ENCODE measurements around the gene CDH23.

- TF ChIP-seq CTCF (IDR thresholded peaks at IDR 0.05) = no peak
- no peak for TF ChIP-seq EHMT2 (IDR thresholded peaks at IDR 0.05; ENCODE audit: low read depth)
- TF ChIP-seq EP300 (IDR thresholded peaks at IDR 0.05) = no peak
- TF ChIP-seq MYC (IDR thresholded peaks at IDR 0.05; ENCODE audit: borderline replicate concordance, low read length) = no peak
- no peak for TF ChIP-seq USF2 (IDR thresholded peaks at IDR 0.05)
- TF ChIP-seq MAFK (IDR thresholded peaks at IDR 0.05; ENCODE audit: partially characterized antibody) = no peak
- no peak for TF ChIP-seq REST (IDR thresholded peaks at IDR 0.05)
- no peak for TF ChIP-seq HDAC2 (IDR thresholded peaks at IDR 0.05)
- TF ChIP-seq EHF (CRISPR knock-in tag; IDR thresholded peaks at IDR 0.05) = no peak
- no peak for TF ChIP-seq JUNB (IDR thresholded peaks at IDR 0.05)
These were observed 345.0 kb downstream of the CDH23 start for GRCh38 chr10:71741671-71742070.

Data from A549 (cell line).